SU-DHL-6 (cell line): Measurements from ENCODE around the gene NUTF2.

Experiments
- H2AFZ ChIP-seq: fragments of 200-600 bp; sonication (generic); 2 replicates; pipeline ENCODE4 v1.6.1; 2014; ENCODE audit warnings: low read depth, mild to moderate bottlenecking, moderate library complexity, mixed read lengths, antibody characterized with exemption, low read length; ENCODE audit not compliant: severe bottlenecking
- H3F3A ChIP-seq: fragments of 200-600 bp; shearing (Covaris generic); 2 replicates; pipeline ENCODE4 v1.6.0; 2016; ENCODE audit warnings: antibody characterized with exemption, mild to moderate bottlenecking; ENCODE audit not compliant: insufficient read depth
- H3K27ac ChIP-seq: fragments of 200-600 bp; sonication (generic); 2 replicates; pipeline ENCODE4 v1.5.1; 2016; ENCODE audit warnings: low read depth, mild to moderate bottlenecking, low read length, moderate library complexity, mixed read lengths
- H3K27me3 ChIP-seq: fragments of 200-600 bp; sonication (generic), shearing (Covaris generic); 2 replicates; pipeline ENCODE4 v1.6.0; 2014; ENCODE audit warnings: mild to moderate bottlenecking, low read length
- H3K36me3 ChIP-seq: fragments of 200-600 bp; sonication (generic); 2 replicates; pipeline ENCODE4 v1.6.1; 2014; ENCODE audit warnings: mild to moderate bottlenecking, low read length, mixed read lengths
- H3K4me2 ChIP-seq: fragments of 300-600, 200-600 bp; shearing (Covaris generic), sonication (generic); 2 replicates; pipeline ENCODE4 v1.6.0; 2014; ENCODE audit warnings: low read length, low read depth, mild to moderate bottlenecking; ENCODE audit not compliant: poor library complexity, severe bottlenecking
- H3K4me3 ChIP-seq: fragments of 200-600 bp; sonication (generic); 2 replicates; pipeline ENCODE4 v1.5.1; 2014; ENCODE audit warnings: antibody characterized with exemption, low read length, mild to moderate bottlenecking, mixed read lengths; ENCODE audit not compliant: insufficient read depth, poor library complexity, severe bottlenecking
- H3K79me2 ChIP-seq: fragments of 200-600 bp; sonication (generic); 2 replicates; pipeline ENCODE4 v1.6.1; 2014; ENCODE audit warnings: mild to moderate bottlenecking, low read length, moderate library complexity; ENCODE audit not compliant: insufficient read depth
- H3K9ac ChIP-seq: fragments of 200-600 bp; sonication (generic); 2 replicates; pipeline ENCODE4 v1.7.0; 2014; ENCODE audit warnings: mild to moderate bottlenecking, low read length
- H3K9me2 ChIP-seq: fragments of 200-600 bp; sonication (generic); replicated peaks from 2 replicates; pipeline ENCODE4 v1.6.1; 2014; ENCODE audit warnings: low read length; ENCODE audit not compliant: insufficient read depth
- H3K9me3 ChIP-seq: fragments of 200-600 bp; sonication (generic); 2 replicates; pipeline ENCODE4 v1.6.1; 2014; ENCODE audit warnings: low read length, mixed read lengths; ENCODE audit not compliant: insufficient read depth
- H4K20me1 ChIP-seq: fragments of 200-600 bp; sonication (generic); 2 replicates; pipeline ENCODE4 v1.6.1; 2014; ENCODE audit warnings: low read depth, mild to moderate bottlenecking, antibody characterized with exemption, low read length, moderate library complexity, mixed read lengths
- CTCF ChIP-seq: fragments of 200-600 bp; sonication (generic); IDR thresholded peaks from one replicate; pipeline ENCODE4 v1.5.1; 2017; ENCODE audit warnings: antibody characterized with exemption, mild to moderate bottlenecking, low read length, moderate library complexity; ENCODE audit not compliant: insufficient read depth, poor library complexity, severe bottlenecking
- EZH2phosphoT487 ChIP-seq: fragments of 200-600 bp; sonication (generic), shearing (Covaris generic); conservative IDR thresholded peaks from 2 replicates; pipeline ENCODE4 v1.6.1; 2018; ENCODE audit warnings: mild to moderate bottlenecking, antibody characterized with exemption, low read length, moderate library complexity, mixed read lengths

The NUTF2 gene

GRCh38 chr16:67901734-67902133 lies 55.0 kb downstream of the NUTF2 start:
- Histone ChIP-seq H3F3A (no peaks in the 10 kb centered on the region), H3K79me2 (no peaks in the 10 kb centered on the region), H4K20me1 (no peaks in the 10 kb centered on the region), H3K36me3 (no peaks in the 10 kb centered on the region), H3K9me3 (no peaks in the 10 kb centered on the region), H3K27me3 (no peaks in the 10 kb centered on the region), H3K9me2 (no peaks in the 10 kb centered on the region), H3K9ac (no peak overlapping the region), H3K4me2 (no peak overlapping the region), H3K27ac (no peak overlapping the region), H3K4me3 (no peak overlapping the region), H2AFZ (no peak overlapping the region)
- no peak for TF ChIP-seq EZH2phosphoT487
- no peak for TF ChIP-seq CTCF

- TF ChIP-seq CTCF, result no peak
- no peak for TF ChIP-seq EZH2phosphoT487
- no peak overlapping the region for H3K27ac ChIP-seq
- H2AFZ ChIP-seq, result no peak overlapping the region
These were observed 56.1 kb downstream of the NUTF2 start for GRCh38 chr16:67902831-67903230.

GRCh38 chr16:67907397-67908180 lies 60.9 kb downstream of the NUTF2 start:
- Histone ChIP-seq H3K9me3 (no peaks in the 10 kb centered on the region), H3K4me2 (no peak overlapping the region), H3K9ac (no peak overlapping the region), H2AFZ (no peak overlapping the region), H3K36me3 (no peaks in the 10 kb centered on the region), H3K79me2 (no peaks in the 10 kb centered on the region), H3K9me2 (no peaks in the 10 kb centered on the region), H3F3A (no peaks in the 10 kb centered on the region), H3K27me3 (no peaks in the 10 kb centered on the region), H3K27ac (no peak overlapping the region), H3K4me3 (no peak overlapping the region), H4K20me1 (no peaks in the 10 kb centered on the region)
- TF ChIP-seq CTCF (no peak), EZH2phosphoT487 (no peak)

More at GRCh38 chr16:67902831-67903230, 56.1 kb downstream of the NUTF2 start:
- Histone ChIP-seq H3K27me3 (no peaks in the 10 kb centered on the region), H3F3A (no peaks in the 10 kb centered on the region), H3K4me3 (no peak overlapping the region), H3K9me3 (no peaks in the 10 kb centered on the region), H3K79me2 (no peaks in the 10 kb centered on the region), H3K9me2 (no peaks in the 10 kb centered on the region), H3K9ac (no peak overlapping the region), H3K36me3 (no peaks in the 10 kb centered on the region), H4K20me1 (no peaks in the 10 kb centered on the region), H3K4me2 (no peak overlapping the region)
